Suprapubic skin (tissue), 3 donors: ENCODE data around the gene FITM1.

Experiments used
- EP300 ChIP-seq: sonication (generic); formaldehyde crosslinking; IDR thresholded peaks from one replicate; pipeline ENCODE4 v1.6.1; 2017; ENCODE audit warnings: antibody characterized with exemption
- POLR2A ChIP-seq, 2 donors: fragments of 450-650 bp; IDR thresholded peaks; one replicate each; pipeline ENCODE4 v1.6.1; 2017; ENCODE audit warnings: antibody characterized with exemption in 2 of 2, mild to moderate bottlenecking in 2 of 2, moderate library complexity in 2 of 2
- TF ChIP-seq, protein P1 (sequence below), 2 donors: fragments of 200-600 bp in 1 of 2; fragments of 450-650 bp in 1 of 2; sonication (generic) in 1 of 2; IDR thresholded peaks; one replicate each; pipeline ENCODE4 v1.5.1; 2016 to 2019; ENCODE audit warnings: antibody characterized with exemption in 2 of 2, mild to moderate bottlenecking in 1 of 2, moderate library complexity in 1 of 2

DNA sequence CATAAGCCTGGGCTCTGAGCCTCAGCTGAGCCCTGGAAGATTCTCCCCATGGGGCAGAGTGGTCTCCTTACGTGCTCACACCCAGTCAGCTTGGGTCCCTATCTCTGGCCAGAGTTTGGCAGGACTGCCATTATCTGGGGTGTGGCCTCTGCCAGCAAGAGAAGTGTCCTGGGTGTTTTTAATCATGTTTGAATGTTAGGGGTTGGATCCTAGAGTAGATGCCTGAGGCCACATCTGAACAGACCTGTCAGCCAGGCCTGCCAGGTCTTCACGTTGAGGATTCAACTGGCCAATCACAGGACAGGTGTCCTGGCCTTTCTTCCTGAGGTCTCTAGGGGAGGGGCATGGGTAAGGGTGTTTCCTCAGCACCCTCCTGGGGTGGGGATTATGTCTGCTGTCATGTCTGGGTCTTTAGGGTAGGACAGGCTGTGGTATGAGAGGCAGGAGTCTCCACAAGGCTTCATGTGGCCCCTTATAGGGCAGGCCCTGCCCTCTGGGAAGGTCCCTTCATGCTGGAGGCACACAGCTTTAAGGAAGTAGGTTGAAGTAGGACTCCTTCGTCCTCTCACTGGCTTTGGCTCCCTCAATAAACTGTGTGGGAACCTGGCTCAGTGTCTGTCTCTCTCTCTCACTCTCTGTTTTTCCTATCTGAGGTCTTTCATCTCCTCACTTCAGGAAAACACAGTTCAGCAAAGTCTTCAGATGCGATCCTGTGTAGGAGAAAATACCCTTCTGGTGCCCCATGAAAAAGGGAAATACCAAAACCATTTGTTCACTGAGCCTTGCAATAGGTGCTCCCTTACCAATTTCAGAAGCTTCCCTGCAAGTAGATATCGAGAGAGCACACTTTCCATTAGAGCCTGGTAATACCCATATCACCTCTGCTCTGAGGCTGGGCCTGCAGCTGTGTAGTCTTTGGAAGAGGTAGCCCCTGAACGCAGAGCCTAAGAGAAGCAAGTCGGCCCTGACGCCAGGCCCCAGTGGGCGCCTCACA lies 6.7 kb upstream of the FITM1 start:
- TF ChIP-seq EP300 (no peak), POLR2A (IDR thresholded peaks at IDR 0.05) (no peak)
- TF ChIP-seq, protein P1, sequence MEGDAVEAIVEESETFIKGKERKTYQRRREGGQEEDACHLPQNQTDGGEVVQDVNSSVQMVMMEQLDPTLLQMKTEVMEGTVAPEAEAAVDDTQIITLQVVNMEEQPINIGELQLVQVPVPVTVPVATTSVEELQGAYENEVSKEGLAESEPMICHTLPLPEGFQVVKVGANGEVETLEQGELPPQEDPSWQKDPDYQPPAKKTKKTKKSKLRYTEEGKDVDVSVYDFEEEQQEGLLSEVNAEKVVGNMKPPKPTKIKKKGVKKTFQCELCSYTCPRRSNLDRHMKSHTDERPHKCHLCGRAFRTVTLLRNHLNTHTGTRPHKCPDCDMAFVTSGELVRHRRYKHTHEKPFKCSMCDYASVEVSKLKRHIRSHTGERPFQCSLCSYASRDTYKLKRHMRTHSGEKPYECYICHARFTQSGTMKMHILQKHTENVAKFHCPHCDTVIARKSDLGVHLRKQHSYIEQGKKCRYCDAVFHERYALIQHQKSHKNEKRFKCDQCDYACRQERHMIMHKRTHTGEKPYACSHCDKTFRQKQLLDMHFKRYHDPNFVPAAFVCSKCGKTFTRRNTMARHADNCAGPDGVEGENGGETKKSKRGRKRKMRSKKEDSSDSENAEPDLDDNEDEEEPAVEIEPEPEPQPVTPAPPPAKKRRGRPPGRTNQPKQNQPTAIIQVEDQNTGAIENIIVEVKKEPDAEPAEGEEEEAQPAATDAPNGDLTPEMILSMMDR (IDR thresholded peaks at IDR 0.05) = no peak
